ENCODE measurements around the gene XIRP1. TPM values are rescaled to one million over a fixed set of nuclear protein-coding genes. Genes with fewer than 3 reads are reported as not detected.

XIRP1 gene
- total RNA-seq, 2 donors from 2014 or later = 0.99 to 17.2 TPM

Other genes with a start within 250 kb of the XIRP1 start
- gene SCN11A, start 140.7 kb downstream of the XIRP1 start, total RNA-seq = under 1 TPM; 0.21 to 0.22 TPM
- gene WDR48, start 140.6 kb downstream of the XIRP1 start, total RNA-seq = 10 to 100 TPM; 56.6 to 81.1 TPM
- 10 to 100 TPM; 21.2 to 24.2 TPM for gene GORASP1, start 85.0 kb downstream of the XIRP1 start, total RNA-seq
- 1 to 10 TPM; 2.7 to 4.7 TPM for gene TTC21A, start 84.9 kb downstream of the XIRP1 start, total RNA-seq
- gene CSRNP1, start 39.0 kb downstream of the XIRP1 start, total RNA-seq = 100 to 1,000 TPM in 1 of 2 donors, 10 to 100 TPM in 1; 42.9 to 145 TPM
- gene CX3CR1, start 87.4 kb upstream of the XIRP1 start, total RNA-seq = under 1 TPM; 0.13 to 0.37 TPM
- gene CCR8, start 137.1 kb upstream of the XIRP1 start, total RNA-seq = 10 to 100 TPM in 1 of 2 donors, under 1 TPM in 1; 0.87 to 10.2 TPM
- gene SLC25A38, start 190.8 kb upstream of the XIRP1 start, total RNA-seq = 10 to 100 TPM; 21.3 to 38.2 TPM
- 1,000 to 10,000 TPM; 2,603 to 2,924 TPM for gene RPSA, start 214.1 kb upstream of the XIRP1 start, total RNA-seq

All from activated T-helper 17 cell treated with anti-CD3 and anti-CD28 coated beads, Interleukin-2, amount 50 U/mL, for 72 hours (primary cell).